ENCODE data around the gene MIOS. TPM values are rescaled to one million over a fixed set of nuclear protein-coding genes. Genes with fewer than 3 reads are reported as not detected.
"Not testable (repeated sequence)": the region's sequence is repeated elsewhere in the genome, so short reads cannot be mapped to it uniquely, and the experiment has no call there.

Gene MIOS
- total RNA-seq, 1 donor from 2014 or later, result 62.0 TPM

DNA sequence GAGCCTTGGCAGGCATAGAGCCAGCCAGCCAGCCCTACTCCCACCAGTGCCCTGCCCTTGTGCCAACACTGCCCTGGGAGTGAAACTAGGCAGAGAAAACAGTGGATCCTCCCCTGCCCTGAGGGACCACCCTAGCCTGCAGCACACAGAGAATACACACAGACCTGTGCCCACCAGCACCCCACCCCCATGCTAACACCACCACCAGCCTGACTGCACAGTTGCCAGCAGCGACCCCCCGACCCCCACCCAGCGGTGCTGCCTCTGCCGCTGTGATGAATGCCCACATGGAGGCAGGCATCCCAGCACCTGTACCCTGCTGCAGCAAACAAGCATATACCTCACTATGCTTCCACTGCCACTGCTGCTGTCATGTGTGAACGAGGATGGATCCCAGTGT lies 9.4 kb upstream of the MIOS start:
- Mint-ChIP-seq H3K4me1 (peaks cover 7% of the 10 kb centered on the region), H3K9me3 (peaks cover 17% of the 10 kb centered on the region), H3K4me3 (no peak overlapping the region), H3K27me3 (ENCODE audit: insufficient read depth, low read depth) (no peaks in the 10 kb centered on the region), H3K27ac (no peak overlapping the region), H3K36me3 (peaks cover 6% of the 10 kb centered on the region)
- no peak overlapping the region for H3K9ac ChIP-seq
- no peak overlapping the region for H3K4me3 ChIP-seq
- no peaks in the 10 kb centered on the region for H3K36me3 ChIP-seq
- H3F3A ChIP-seq (ENCODE audit: low read depth), result peaks cover 8% of the 10 kb centered on the region
- no peak overlapping the region for H3K27ac ChIP-seq
- DNase-seq (ENCODE audit: low spot score), result no peak
- H4K20me1 ChIP-seq (ENCODE audit: low read depth), result no peaks in the 10 kb centered on the region
- H3K79me2 ChIP-seq (ENCODE audit: low read depth), result no peaks in the 10 kb centered on the region
- H2AFZ ChIP-seq (replicated peaks), result no peak overlapping the region
- H3K4me1 ChIP-seq, result peaks cover 16% of the 10 kb centered on the region
- no peak overlapping the region for H3K4me2 ChIP-seq
- no peaks in the 10 kb centered on the region for H3K9me3 ChIP-seq (ENCODE audit: low read depth)
- no peaks in the 10 kb centered on the region for H3K27me3 ChIP-seq
- TF ChIP-seq, protein P1, sequence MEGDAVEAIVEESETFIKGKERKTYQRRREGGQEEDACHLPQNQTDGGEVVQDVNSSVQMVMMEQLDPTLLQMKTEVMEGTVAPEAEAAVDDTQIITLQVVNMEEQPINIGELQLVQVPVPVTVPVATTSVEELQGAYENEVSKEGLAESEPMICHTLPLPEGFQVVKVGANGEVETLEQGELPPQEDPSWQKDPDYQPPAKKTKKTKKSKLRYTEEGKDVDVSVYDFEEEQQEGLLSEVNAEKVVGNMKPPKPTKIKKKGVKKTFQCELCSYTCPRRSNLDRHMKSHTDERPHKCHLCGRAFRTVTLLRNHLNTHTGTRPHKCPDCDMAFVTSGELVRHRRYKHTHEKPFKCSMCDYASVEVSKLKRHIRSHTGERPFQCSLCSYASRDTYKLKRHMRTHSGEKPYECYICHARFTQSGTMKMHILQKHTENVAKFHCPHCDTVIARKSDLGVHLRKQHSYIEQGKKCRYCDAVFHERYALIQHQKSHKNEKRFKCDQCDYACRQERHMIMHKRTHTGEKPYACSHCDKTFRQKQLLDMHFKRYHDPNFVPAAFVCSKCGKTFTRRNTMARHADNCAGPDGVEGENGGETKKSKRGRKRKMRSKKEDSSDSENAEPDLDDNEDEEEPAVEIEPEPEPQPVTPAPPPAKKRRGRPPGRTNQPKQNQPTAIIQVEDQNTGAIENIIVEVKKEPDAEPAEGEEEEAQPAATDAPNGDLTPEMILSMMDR (IDR thresholded peaks at IDR 0.05), result no peak
- TF ChIP-seq EZH2phosphoT487 (IDR thresholded peaks at IDR 0.05) (no peak), EZH2 (IDR thresholded peaks at IDR 0.05) (no peak)

DNA sequence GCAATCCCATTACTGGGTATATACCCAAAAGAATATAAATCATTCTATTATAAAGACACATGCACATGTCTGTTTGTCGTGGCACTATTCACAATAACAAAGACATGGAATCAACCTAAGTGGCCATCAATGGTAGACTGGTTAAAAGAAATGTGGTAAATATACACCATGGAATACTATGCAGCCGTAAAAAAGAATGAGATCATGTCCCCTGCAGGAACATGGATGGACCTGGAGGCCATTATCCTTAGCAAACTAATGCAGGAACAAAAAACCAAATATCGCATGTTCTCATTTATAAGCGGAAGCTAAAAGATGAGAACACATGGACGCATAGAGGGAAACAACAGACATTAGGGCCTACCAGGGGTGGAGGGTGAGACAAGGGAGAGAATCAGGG lies 5.1 kb upstream of the MIOS start:
- H2AFZ ChIP-seq (replicated peaks); H3K27ac ChIP-seq; H3F3A ChIP-seq (ENCODE audit: low read depth); H3K4me3 ChIP-seq; H3K79me2 ChIP-seq (ENCODE audit: low read depth); H3K4me2 ChIP-seq; H3K27me3 Mint-ChIP-seq (ENCODE audit: insufficient read depth, low read depth); H3K36me3 ChIP-seq; H3K4me1 Mint-ChIP-seq; H3K27ac Mint-ChIP-seq; H3K4me3 Mint-ChIP-seq; DNase-seq (ENCODE audit: low spot score); H3K9me3 ChIP-seq (ENCODE audit: low read depth); H3K4me1 ChIP-seq; H3K36me3 Mint-ChIP-seq; H4K20me1 ChIP-seq (ENCODE audit: low read depth); H3K9ac ChIP-seq; H3K27me3 ChIP-seq: not testable (repeated sequence)
- peaks cover 17% of the 10 kb centered on the region for H3K9me3 Mint-ChIP-seq

DNA sequence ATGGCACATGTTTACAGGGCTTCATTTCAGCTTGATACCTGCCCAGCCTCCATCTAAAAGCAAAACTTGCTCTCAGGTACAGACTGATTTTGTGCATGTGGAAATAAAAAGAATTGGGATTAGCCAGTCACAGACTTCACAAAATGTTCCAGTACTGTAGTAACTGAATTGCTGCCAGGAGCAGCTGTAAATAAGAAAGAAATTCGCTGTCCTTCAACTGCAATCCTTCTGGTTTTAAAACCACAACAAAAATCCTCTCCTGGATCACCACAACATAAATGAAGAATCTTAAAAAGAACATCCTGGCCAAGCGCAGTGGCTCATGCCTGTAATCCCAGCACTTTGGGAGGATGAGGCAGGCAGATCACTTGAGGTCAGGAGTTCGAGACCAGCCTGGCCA lies 3.9 kb upstream of the MIOS start:
- H3K79me2 ChIP-seq (ENCODE audit: low read depth), result peaks cover 6% of the 10 kb centered on the region
- no peaks in the 10 kb centered on the region for H4K20me1 ChIP-seq (ENCODE audit: low read depth)
- Mint-ChIP-seq H3K36me3 (peaks cover 6% of the 10 kb centered on the region), H3K4me3 (no peak overlapping the region), H3K27ac (no peak overlapping the region), H3K27me3 (ENCODE audit: insufficient read depth, low read depth) (no peaks in the 10 kb centered on the region), H3K9me3 (peaks cover 17% of the 10 kb centered on the region), H3K4me1 (peaks cover 4% of the 10 kb centered on the region)
- H3F3A ChIP-seq (ENCODE audit: low read depth), result peaks cover 7% of the 10 kb centered on the region
- H3K36me3 ChIP-seq, result no peaks in the 10 kb centered on the region
- no peak overlapping the region for H2AFZ ChIP-seq (replicated peaks)
- DNase-seq (ENCODE audit: low spot score), result no peak
- no peaks in the 10 kb centered on the region for H3K27me3 ChIP-seq
- TF ChIP-seq EZH2 (IDR thresholded peaks at IDR 0.05), result no peak
- TF ChIP-seq, protein P1 (IDR thresholded peaks at IDR 0.05), result no peak
- no peak for TF ChIP-seq EZH2phosphoT487 (IDR thresholded peaks at IDR 0.05)
- no peak overlapping the region for H3K4me2 ChIP-seq
- H3K4me3 ChIP-seq, result no peak overlapping the region
- H3K27ac ChIP-seq, result no peak overlapping the region
- H3K4me1 ChIP-seq, result no peaks in the 10 kb centered on the region
- H3K9me3 ChIP-seq (ENCODE audit: low read depth), result no peaks in the 10 kb centered on the region
- no peak overlapping the region for H3K9ac ChIP-seq

DNA sequence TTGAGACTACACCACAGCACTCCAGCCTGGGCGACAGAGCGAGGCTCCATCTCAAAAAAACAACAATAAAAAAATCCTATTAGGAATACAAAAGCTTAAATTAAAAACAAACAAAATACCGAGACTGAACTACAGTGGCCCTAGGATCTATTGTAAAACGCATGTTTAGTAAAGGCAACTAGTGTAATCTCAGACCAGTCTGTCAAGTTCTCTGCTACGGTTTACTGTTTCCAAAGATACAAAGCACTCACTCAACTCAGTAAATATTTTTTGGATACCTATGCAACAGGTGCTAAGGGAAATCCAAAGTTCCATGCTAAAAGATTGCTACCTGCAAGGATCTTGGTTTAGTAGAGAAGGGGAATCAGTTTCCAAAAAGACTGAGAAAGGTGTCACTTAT lies 3.4 kb upstream of the MIOS start:
- peaks cover 6% of the 10 kb centered on the region for H3K36me3 Mint-ChIP-seq
- peaks cover 12% of the 10 kb centered on the region for H3K79me2 ChIP-seq (ENCODE audit: low read depth)
- no peaks in the 10 kb centered on the region for H3K27me3 ChIP-seq
- no peak for TF ChIP-seq EZH2 (IDR thresholded peaks at IDR 0.05)
- no peak for TF ChIP-seq EZH2phosphoT487 (IDR thresholded peaks at IDR 0.05)
- TF ChIP-seq, protein P1 (IDR thresholded peaks at IDR 0.05), result no peak
- H3K36me3 ChIP-seq, result no peaks in the 10 kb centered on the region
- no peak overlapping the region for H2AFZ ChIP-seq (replicated peaks)
- no peak overlapping the region for H3K9ac ChIP-seq
- peaks cover 9% of the 10 kb centered on the region for H3K4me1 Mint-ChIP-seq
- H3K27ac Mint-ChIP-seq, result no peak overlapping the region
- H3K4me2 ChIP-seq, result no peak overlapping the region
- peaks cover 7% of the 10 kb centered on the region for H3F3A ChIP-seq (ENCODE audit: low read depth)
- H4K20me1 ChIP-seq (ENCODE audit: low read depth), result no peaks in the 10 kb centered on the region
- no peaks in the 10 kb centered on the region for H3K27me3 Mint-ChIP-seq (ENCODE audit: insufficient read depth, low read depth)
- DNase-seq (ENCODE audit: low spot score), result no peak
- H3K4me3 Mint-ChIP-seq, result no peak overlapping the region
- H3K9me3 ChIP-seq (ENCODE audit: low read depth), result no peaks in the 10 kb centered on the region
- H3K27ac ChIP-seq, result no peak overlapping the region
- peaks cover 17% of the 10 kb centered on the region for H3K9me3 Mint-ChIP-seq
- no peak overlapping the region for H3K4me3 ChIP-seq
- H3K4me1 ChIP-seq, result peaks cover 4% of the 10 kb centered on the region
